GM15510 (cell line): ENCODE measurements around the gene TRMT1.
A peak's percentile ranks its signal among the peaks of the same experiment; 100 is the strongest.

Source experiments
- POLR2A ChIP-seq: IDR thresholded peaks from 3 replicates; pipeline ENCODE4 v1.6.1; 2011; ENCODE audit warnings: borderline replicate concordance; ENCODE audit not compliant: insufficient read length; ENCODE audit errors: extremely low read depth

The TRMT1 gene

GRCh38 chr19:13102416-13102665 is 14.2 kb downstream of the TRMT1 start:
- no peak for TF ChIP-seq POLR2A

- TF ChIP-seq POLR2A, result no peak
Measured at GRCh38 chr19:13101590-13102415, 14.7 kb downstream of the TRMT1 start.

- no peak for TF ChIP-seq POLR2A
Measured at GRCh38 chr19:13100841-13101589, 15.5 kb downstream of the TRMT1 start.

- no peak for TF ChIP-seq POLR2A
Measured at GRCh38 chr19:13100031-13100588, 16.4 kb downstream of the TRMT1 start.

GRCh38 chr19:13099073-13099999 is 17.2 kb downstream of the TRMT1 start:
- peak; percentile 51 for TF ChIP-seq POLR2A

- no peak for TF ChIP-seq POLR2A
Measured at GRCh38 chr19:13098277-13099072, 18.1 kb downstream of the TRMT1 start.

- TF ChIP-seq POLR2A, result no peak
Measured at GRCh38 chr19:13097463-13098258, 18.9 kb downstream of the TRMT1 start.

- no peak for TF ChIP-seq POLR2A
Measured at GRCh38 chr19:13097033-13097462, 19.5 kb downstream of the TRMT1 start.

- TF ChIP-seq POLR2A, result no peak
Measured at GRCh38 chr19:13095934-13096927, 20.3 kb downstream of the TRMT1 start.

- TF ChIP-seq POLR2A, result no peak
Measured at GRCh38 chr19:13095393-13095784, 21.2 kb downstream of the TRMT1 start.

GRCh38 chr19:13094771-13095392 is 21.7 kb downstream of the TRMT1 start:
- no peak for TF ChIP-seq POLR2A

GRCh38 chr19:13094106-13094504 is 22.4 kb downstream of the TRMT1 start:
- TF ChIP-seq POLR2A, result no peak

GRCh38 chr19:13093407-13094105 is 23.0 kb downstream of the TRMT1 start:
- no peak for TF ChIP-seq POLR2A
